HepG2 (cell line): ENCODE measurements around the gene CA11. TPM values are rescaled to one million over a fixed set of nuclear protein-coding genes. Genes with fewer than 3 reads are reported as not detected.

Experiments
- ARID5B ChIP-seq: IDR thresholded peaks from 2 replicates; pipeline ENCODE4 v1.4.0; 2020; ENCODE audit warnings: mild to moderate bottlenecking, missing genetic modification reagents
- ATF3 ChIP-seq: sonication (generic); formaldehyde crosslinking; IDR thresholded peaks from 2 replicates; pipeline ENCODE4 v1.4.0; 2020; ENCODE audit warnings: missing genetic modification reagents
- BCL6 ChIP-seq: IDR thresholded peaks from 2 replicates; pipeline ENCODE4 v1.6.1; 2016; ENCODE audit warnings: missing genetic modification reagents, missing compliant biosample characterization
- BRCA1 ChIP-seq: sonication (generic); formaldehyde crosslinking; IDR thresholded peaks from 2 replicates; pipeline ENCODE4 v1.4.0; 2020; ENCODE audit warnings: missing genetic modification reagents
- HBP1 ChIP-seq: IDR thresholded peaks from 2 replicates; pipeline ENCODE4 v1.6.1; 2016; ENCODE audit warnings: low read depth, control low read depth
- HMGXB3 ChIP-seq: sonication (generic); formaldehyde crosslinking; IDR thresholded peaks from 2 replicates; pipeline ENCODE4 v1.4.0; 2020; ENCODE audit warnings: missing genetic modification reagents, borderline replicate concordance
- KDM4B ChIP-seq: sonication (generic); formaldehyde crosslinking; IDR thresholded peaks from 2 replicates; pipeline ENCODE4 v1.4.0; 2020; ENCODE audit warnings: missing genetic modification reagents
- MBNL3 ChIP-seq: fragments of 250-450 bp; sonication (Bioruptor Pico); conservative IDR thresholded peaks from 2 replicates; pipeline ENCODE4 v1.8.0; 2022; ENCODE audit warnings: mild to moderate bottlenecking, inconsistent platforms
- MLX ChIP-seq: IDR thresholded peaks from 2 replicates; pipeline ENCODE4 v1.6.1; 2016
- MTERF4 ChIP-seq: sonication (generic); formaldehyde crosslinking; IDR thresholded peaks from 2 replicates; pipeline ENCODE4 v1.8.0; 2023; ENCODE audit warnings: mild to moderate bottlenecking, missing genetic modification reagents
- NFE2 ChIP-seq: sonication (generic); formaldehyde crosslinking; IDR thresholded peaks from 2 replicates; pipeline ENCODE4 v1.4.0; 2020; ENCODE audit warnings: missing genetic modification reagents
- PAF1 ChIP-seq: IDR thresholded peaks from 2 replicates; pipeline ENCODE4 v1.6.1; 2016; ENCODE audit warnings: missing genetic modification reagents, missing compliant biosample characterization
- SMAD1 ChIP-seq: sonication (generic); formaldehyde crosslinking; IDR thresholded peaks from 2 replicates; pipeline ENCODE4 v1.4.0; 2020; ENCODE audit warnings: missing genetic modification reagents, low read depth, mild to moderate bottlenecking, borderline replicate concordance
- SSRP1 ChIP-seq: IDR thresholded peaks from 2 replicates; pipeline ENCODE4 v1.6.1; 2016; ENCODE audit warnings: control low read depth
- THYN1 ChIP-seq: sonication (generic); formaldehyde crosslinking; IDR thresholded peaks from 2 replicates; pipeline ENCODE4 v1.8.1; 2023; ENCODE audit warnings: low read depth, mild to moderate bottlenecking, moderate library complexity, missing genetic modification reagents, borderline replicate concordance
- ZFP1 ChIP-seq: IDR thresholded peaks from 2 replicates; pipeline ENCODE4 v1.6.1; 2016
- ZNF253 ChIP-seq: sonication (generic); formaldehyde crosslinking; IDR thresholded peaks from 2 replicates; pipeline ENCODE4 v1.8.0; 2022; ENCODE audit warnings: mild to moderate bottlenecking, missing genetic modification reagents, borderline replicate concordance
- ZNF773 ChIP-seq: sonication (generic); formaldehyde crosslinking; IDR thresholded peaks from 2 replicates; pipeline ENCODE4 v1.4.0; 2020; ENCODE audit warnings: missing genetic modification reagents, borderline replicate concordance
- polyA plus RNA-seq, 8 experiments: library from polyadenylated mRNA; depleted of rRNA in 3 of 8; stranded (reverse) in 7 of 8; unstranded in 1 of 8; fragments of >200 nt; fragmentation: Illumina TruSeq in 4 of 8; extraction: Trizol in 4 of 8; gene quantifications; 2 replicates each; pipeline versions ENCODE4 v1.2.1 to v1.2.3, GENCODE V29; 2011 to 2016; ENCODE audit warnings: low read depth in 4 of 8, missing spikeins in 1 of 8, mixed read lengths in 1 of 8; ENCODE audit not compliant: insufficient read depth in 1 of 8
- total RNA-seq, 5 experiments: library from RNA; depleted of rRNA; stranded (reverse); fragments of >200 nt; fragmentation: Illumina TruSeq; extraction: Trizol; gene quantifications; 2 replicates each; pipeline ENCODE4 v1.2.3, GENCODE V29; 2016; ENCODE audit warnings: low read depth in 1 of 5

The CA11 gene
- total and polyA plus RNA-seq, 2 of the 13 experiments (the other 11 are each of a cell fraction or from before 2014, with no cell fraction given): 0.41 to 0.58 TPM

- TF ChIP-seq HMGXB3 (CRISPR knock-in tag) (no peak), MTERF4 (CRISPR knock-in tag) (no peak), KDM4B (CRISPR knock-in tag) (peak; percentile 45; the same call in 1 of the 2 replicates), ZNF773 (no peak), MBNL3 (CRISPR knock-in tag) (no peak), HBP1 (0 out of 2 replicates have a peak, but pooled peaks have one; percentile 60), BRCA1 (CRISPR knock-in tag) (no peak), BCL6 (CRISPR knock-in tag) (peak; percentile 18; the same call in 1 of the 2 replicates), MLX (no peak), ATF3 (no peak), NFE2 (CRISPR knock-in tag) (no peak), ARID5B (peak; percentile 29; the same call in 1 of the 2 replicates), SMAD1 (CRISPR knock-in tag) (no peak), ZFP1 (CRISPR knock-in tag) (no peak), SSRP1 (0 out of 2 replicates have a peak, but pooled peaks have one; percentile 44), THYN1 (CRISPR knock-in tag) (no peak), PAF1 (CRISPR knock-in tag) (no peak), ZNF253 (CRISPR knock-in tag) (no peak)
Measured at GRCh38 chr19:48646001-48646721, at the start of gene CA11 (continued).
